Measurements from ENCODE around the gene CFAP46.
"Not testable (repeated sequence)": the region's sequence is repeated elsewhere in the genome, so short reads cannot be mapped to it uniquely, and the experiment has no call there.

Gene CFAP46

GRCh38 chr10:132979491-132980425 is 37.4 kb upstream of the CFAP46 start:
- DNase-seq, result no peak

- DNase-seq, result no peak
These were observed 36.2 kb upstream of the CFAP46 start for GRCh38 chr10:132978542-132978941.

DNA sequence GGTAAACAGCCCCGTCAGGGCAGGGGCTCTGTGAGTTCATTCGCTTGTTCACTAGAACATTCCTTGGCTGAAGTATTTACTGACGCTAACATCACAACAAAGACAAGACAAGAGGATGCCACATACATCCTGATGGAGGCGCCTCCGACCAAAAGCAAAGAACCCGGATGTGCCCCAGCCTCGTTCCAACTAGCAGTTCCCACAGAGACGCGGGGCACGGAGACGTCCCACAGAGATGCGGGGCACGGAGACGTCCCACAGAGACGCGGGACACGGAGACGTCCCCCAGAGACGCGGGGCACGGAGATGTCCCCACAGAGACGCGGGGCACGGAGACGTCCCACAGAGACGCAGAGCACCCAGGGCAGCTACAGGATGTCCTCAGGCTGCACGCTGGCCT is 35.4 kb upstream of the CFAP46 start:
- DNase-seq, result no peak

GRCh38 chr10:132977076-132977475 is 34.7 kb upstream of the CFAP46 start:
- no peak for DNase-seq

- DNase-seq, result no peak
These were observed 33.7 kb upstream of the CFAP46 start for GRCh38 chr10:132975831-132976682.

- peak; percentile 15 for DNase-seq
These were observed 32.8 kb upstream of the CFAP46 start for GRCh38 chr10:132974886-132975830.

- DNase-seq, result no peak
These were observed 32.0 kb upstream of the CFAP46 start for GRCh38 chr10:132974249-132974796.

DNA sequence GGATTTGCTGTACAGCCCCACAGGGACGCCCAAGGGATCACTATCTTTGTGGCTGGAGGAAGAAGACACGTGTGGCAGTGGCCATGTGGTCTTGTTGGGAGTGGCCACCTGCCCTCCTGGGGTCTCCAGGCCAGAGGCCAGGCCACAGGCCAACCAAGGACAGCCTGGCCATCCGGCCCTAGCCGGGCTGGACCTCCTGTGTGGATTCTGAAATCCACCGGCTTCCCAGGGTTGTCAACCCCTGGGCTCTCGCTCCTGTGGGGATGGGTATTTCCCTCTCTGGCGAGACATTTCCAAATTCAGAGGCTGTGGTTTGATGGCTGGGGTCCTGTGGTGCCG is 31.5 kb upstream of the CFAP46 start:
- DNase-seq, result no peak

DNA sequence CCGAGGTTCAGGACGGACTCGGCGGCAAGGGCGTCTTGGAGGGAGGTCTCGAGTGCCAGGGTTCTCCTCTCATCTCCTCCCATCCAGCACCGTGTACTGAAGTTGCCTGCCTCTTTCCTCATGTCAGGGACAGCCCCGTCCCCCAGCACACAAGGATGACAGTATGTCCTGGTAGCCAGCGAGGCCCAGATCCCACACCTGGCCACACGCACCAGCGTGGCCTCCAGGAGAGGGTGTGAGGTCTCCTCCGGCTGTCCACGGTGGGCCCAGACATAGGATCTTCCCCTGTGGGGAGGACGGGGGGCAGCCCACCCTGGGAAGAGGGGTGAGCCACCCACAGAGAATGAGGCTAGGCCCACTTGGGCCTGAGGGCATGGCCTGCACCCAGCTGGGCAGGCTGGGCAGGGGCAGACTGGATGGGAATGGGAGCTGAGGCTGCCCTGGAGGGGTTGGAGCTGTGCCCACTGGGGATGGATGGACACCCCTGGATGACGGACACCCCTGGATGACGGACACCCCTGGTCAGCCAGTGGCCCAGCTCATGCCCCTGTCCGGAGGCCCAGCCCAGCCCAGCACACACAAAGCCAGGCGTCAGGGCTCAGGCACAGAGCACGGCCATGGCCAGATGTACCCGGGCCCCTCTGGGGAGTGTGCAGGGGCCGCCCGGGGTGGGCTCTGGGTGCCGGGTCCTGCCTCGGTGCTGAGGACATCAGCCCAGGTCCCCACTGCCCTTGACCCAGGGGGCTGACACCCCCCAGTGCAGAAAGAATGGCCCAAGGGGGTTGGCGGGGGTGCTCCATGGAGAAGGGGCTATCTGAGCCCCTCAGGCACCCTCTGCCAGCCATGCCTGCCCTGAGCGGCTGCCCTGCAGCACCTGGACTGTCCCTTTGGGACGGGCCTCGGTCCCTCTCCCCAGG is 30.9 kb upstream of the CFAP46 start:
- no peak for DNase-seq

DNA sequence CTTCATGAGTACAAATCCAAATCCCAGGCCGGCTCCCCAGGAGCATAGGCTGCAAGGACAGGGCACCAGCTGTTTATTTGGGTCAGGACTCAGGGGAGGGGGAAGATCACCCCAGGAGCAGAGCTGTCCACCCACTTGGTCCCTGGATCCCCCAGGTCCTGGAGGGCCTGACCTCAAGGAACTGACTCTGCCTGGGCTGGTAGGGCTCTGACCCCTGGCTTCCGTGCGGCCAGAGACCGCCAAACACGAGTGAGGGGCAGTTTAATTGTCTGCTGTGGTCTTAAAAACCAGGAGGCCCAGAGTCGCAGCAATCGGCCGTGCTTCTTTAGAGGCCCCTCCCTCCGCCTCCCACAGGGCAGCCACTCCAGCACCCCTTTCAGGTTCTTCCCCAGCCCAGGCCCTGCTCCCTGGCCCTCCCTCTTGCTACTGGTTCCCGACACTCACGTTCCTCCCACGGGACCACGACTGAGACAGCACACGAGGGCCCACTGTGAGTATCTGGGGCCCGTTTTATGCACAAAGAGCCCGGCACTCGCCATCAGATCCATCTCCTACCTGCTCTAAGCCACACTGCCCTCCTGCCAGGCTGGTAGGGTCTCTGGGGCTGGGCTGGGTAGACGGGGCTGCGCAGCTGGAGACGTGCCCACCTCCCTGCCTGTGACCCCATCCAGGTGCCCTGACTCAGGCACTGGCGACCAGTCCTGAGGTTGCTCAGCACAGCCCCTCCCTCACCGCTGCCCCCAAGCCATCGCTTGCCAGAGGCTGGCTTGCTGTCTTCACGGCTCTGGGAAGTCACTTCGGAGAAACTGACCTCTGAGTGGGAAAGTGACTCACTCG is 30.0 kb upstream of the CFAP46 start:
- no peak for DNase-seq

DNA sequence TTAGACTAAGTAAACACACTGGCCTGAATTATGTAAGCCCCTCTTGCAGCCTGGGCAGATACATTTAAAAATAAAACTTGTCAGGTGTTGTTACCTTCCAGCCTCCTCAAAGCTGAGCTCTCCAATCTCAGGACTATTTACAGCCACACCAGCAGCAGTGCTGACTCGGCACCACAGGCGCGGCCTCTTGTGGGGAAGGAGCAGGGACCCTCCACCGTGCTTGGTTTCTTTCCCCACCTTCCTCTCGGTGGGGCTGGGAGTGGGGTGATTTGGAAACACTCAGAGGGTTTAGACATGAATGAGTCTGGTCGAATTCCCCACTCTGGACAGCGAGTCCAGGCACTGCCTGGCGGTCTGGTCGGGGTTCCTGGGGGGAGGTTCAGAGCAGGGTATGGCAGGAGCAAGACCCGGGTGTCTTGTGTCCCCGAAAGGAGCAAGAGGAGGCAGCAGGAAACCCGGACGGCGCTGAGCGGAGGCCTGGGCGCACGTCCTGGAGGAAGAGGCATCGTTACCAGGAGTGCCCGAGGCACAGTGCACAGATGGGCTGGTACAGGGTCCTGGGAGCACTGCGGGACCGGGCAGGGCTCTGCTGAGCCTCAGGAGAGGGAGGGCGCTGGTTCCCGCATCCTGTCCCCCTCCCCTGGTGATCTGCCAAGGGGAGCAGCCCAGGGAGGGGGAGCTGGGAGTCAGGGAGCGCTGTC is 29.2 kb upstream of the CFAP46 start:
- DNase-seq, result no peak

DNA sequence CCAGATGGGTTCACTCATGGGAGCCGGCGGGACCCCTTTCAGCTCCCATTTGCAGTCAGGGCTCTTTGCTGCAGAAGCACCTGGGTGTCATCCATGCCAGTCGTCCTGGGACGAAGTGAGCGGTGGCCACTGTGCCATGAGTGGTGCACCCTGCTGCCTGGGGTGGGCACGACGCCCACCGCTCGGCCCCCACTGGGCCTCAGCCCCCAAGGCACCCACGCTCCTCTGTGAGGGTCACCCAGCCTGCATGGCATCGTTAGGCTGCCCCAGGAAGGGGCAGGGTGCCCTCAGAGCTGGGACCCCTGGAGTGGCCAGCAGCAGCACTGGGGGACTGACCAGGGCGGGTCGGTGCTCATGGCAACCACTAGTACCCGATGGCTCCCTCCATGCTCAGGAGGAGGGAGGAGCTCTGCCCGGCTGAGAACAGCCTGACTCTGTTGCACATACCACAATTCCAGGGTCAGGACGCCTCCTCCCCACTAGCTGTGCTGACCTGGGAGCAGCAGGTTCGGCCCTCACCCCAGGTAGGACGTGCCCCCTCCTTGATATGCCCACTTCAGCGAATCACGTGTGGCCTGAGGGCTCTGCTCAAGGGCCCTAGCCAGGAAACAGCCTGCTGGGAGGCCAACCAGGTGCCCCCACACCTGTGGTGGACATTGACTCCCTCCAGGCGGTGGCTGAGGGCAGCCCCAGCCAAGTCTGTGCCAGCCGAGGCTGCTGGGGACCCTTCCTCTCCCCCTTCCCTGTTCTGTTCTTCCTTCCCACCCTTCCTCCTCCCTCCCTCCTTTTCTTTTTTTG is 28.5 kb upstream of the CFAP46 start:
- DNase-seq, result no peak

GRCh38 chr10:132967540-132967939 is 25.2 kb upstream of the CFAP46 start:
- DNase-seq, result no peak

DNA sequence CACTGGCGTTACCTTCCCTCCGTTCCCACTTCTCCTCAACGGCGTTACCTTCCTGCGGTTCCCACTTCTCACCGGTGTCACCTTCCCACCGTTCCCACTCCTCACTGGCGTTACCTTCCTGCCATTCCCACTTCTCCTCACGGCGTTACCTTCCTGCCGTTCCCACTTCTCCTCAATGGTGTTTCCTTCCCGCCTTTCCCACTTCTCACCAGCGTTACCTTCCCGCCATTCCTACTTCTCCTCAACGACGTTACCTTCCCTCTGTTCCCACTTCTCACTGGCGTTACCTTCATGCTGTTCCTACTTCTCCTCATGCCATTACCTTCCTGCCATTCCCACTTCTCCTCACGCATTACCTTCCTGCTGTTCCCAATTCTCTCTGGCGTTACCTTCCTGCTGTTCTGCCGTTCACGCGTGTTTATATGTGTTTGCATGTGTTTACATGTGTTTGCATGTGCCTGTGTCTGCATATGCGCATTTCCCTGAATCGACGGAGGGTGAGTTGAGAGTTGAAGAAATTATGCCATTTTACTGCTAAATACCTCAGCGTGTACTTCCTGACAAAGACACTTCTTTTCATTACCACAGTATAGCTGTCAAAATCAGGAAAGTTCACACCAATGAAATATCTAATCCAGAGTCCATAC is 23.2 kb upstream of the CFAP46 start:
- no peak for DNase-seq

DNA sequence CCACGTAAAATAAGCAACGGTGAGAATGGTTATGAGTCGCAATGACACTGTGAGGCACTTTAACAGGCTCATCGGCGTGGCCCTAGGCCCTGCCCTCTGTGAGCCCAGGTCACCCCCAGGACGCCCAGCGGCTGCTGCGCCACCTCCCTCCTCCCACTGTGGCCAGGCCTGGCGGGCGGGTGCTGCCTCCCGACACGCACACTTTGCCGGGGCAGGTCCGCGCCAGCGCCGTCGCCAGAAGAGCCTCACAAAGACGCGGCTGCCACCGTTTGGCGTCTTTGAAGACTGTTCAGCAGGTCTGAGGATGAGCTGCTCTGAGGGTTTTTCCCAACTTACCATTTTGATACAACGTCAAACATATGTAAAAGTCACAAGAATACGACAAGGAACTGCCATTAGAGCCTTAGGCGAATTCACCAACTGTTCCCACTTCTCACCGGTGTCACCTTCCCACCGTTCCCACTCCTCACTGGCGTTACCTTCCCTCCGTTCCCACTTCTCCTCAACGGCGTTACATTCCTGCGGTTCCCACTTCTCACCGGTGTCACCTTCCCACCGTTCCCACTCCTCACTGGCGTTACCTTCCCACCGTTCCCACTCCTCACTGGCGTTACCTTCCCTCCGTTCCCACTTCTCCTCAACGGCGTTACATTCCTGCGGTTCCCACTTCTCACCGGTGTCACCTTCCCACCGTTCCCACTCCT is 22.5 kb upstream of the CFAP46 start:
- not testable (repeated sequence) for DNase-seq

DNA sequence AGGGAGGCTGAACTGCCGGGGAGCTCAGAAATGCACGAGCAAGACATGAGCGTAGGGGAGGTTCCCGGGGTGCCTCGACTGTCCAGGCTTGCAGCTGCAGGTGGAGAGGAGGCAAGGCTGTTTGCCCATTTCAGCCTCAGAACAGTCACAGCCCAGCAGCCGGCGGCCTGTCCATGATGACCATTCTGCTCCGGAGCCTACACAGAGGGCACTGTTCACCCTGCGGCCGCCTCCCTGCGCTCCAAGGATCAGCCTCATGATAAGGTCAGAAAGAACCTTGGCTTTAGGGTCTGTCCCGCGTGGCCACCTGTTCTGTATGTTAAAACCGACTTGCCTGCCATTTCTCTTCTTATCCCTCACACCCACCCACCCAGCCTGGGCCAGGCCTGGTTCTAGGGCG is 21.9 kb upstream of the CFAP46 start:
- DNase-seq, result no peak

GRCh38 chr10:132963430-132963960 is 21.1 kb upstream of the CFAP46 start:
- no peak for DNase-seq

All from fibroblast of skin of right quadriceps (primary cell).